VCaP (cell line): ENCODE results near the gene RUNX1.

ENCODE experiments used
- H3K27ac ChIP-seq: fragments of 450-650 bp; 2 replicates; pipeline ENCODE4 v1.5.1; 2017
- CTCF ChIP-seq: fragments of 450-650 bp; conservative IDR thresholded peaks from 2 replicates; pipeline ENCODE4 v1.5.1; 2017; ENCODE audit warnings: mild to moderate bottlenecking, moderate library complexity

RUNX1 gene

GRCh38 chr21:34992736-34993398, 56.2 kb downstream of the RUNX1 start:
- no peak for TF ChIP-seq CTCF
- no peak overlapping the region for H3K27ac ChIP-seq

- H3K27ac ChIP-seq: no peak overlapping the region
- TF ChIP-seq CTCF: no peak
These were observed 56.9 kb downstream of the RUNX1 start for GRCh38 chr21:34992180-34992579.

GRCh38 chr21:34991366-34991957, 57.6 kb downstream of the RUNX1 start:
- no peak for TF ChIP-seq CTCF
- no peak overlapping the region for H3K27ac ChIP-seq

GRCh38 chr21:34990842-34991241, 58.3 kb downstream of the RUNX1 start:
- no peak for TF ChIP-seq CTCF
- H3K27ac ChIP-seq: no peak overlapping the region

- H3K27ac ChIP-seq: no peak overlapping the region
- no peak for TF ChIP-seq CTCF
These were observed 59.6 kb downstream of the RUNX1 start for GRCh38 chr21:34989337-34990151.

GRCh38 chr21:34988625-34989024, 60.5 kb downstream of the RUNX1 start:
- no peak for TF ChIP-seq CTCF
- H3K27ac ChIP-seq: no peak overlapping the region

GRCh38 chr21:34988139-34988538, 61.0 kb downstream of the RUNX1 start:
- H3K27ac ChIP-seq: no peak overlapping the region
- no peak for TF ChIP-seq CTCF
